HepG2 (cell line): ENCODE results near the gene TENT4B.

ENCODE experiments used
- EP300 ChIP-seq, 3 experiments: sonication (generic) in 1 of 3; formaldehyde crosslinking in 1 of 3; IDR thresholded peaks; 2 replicates each; pipeline versions ENCODE4 v1.5.1 to v1.6.1; 2011 to 2020; ENCODE audit warnings: low read depth in 2 of 3, low read length in 2 of 3, borderline replicate concordance in 1 of 3, improper control_type of control experiment in 1 of 3, mild to moderate bottlenecking in 1 of 3, missing genetic modification reagents in 1 of 3, moderate library complexity in 1 of 3
- ETV6 ChIP-seq: sonication (generic); formaldehyde crosslinking; conservative IDR thresholded peaks from 2 replicates; pipeline ENCODE4 v1.4.0; 2020; ENCODE audit warnings: missing genetic modification reagents
- EZH2 ChIP-seq: conservative IDR thresholded peaks from 2 replicates; pipeline ENCODE4 v1.6.1; 2012; ENCODE audit warnings: mild to moderate bottlenecking, low read depth, low read length, moderate library complexity
- NFIC ChIP-seq: IDR thresholded peaks from 2 replicates; pipeline ENCODE4 v1.6.1; 2012; ENCODE audit warnings: mild to moderate bottlenecking, low read length, inconsistent platforms
- NR2F1 ChIP-seq, 2 experiments: fragments of 450-650 bp in 1 of 2; formaldehyde crosslinking in 1 of 2; IDR thresholded peaks; 2 replicates each; pipeline versions ENCODE4 v1.5.0 to v1.6.1; 2016 to 2020; ENCODE audit warnings: mild to moderate bottlenecking in 1 of 2, missing compliant biosample characterization in 1 of 2, missing genetic modification reagents in 1 of 2, moderate library complexity in 1 of 2
- POLR2AphosphoS5 ChIP-seq: IDR thresholded peaks from 2 replicates; pipeline ENCODE4 v1.6.1; 2012; ENCODE audit warnings: low read depth, low read length
- RAD21 ChIP-seq: fragments of 450-650 bp; formaldehyde crosslinking; IDR thresholded peaks from 2 replicates; pipeline ENCODE4 v1.5.0; 2020; ENCODE audit warnings: mild to moderate bottlenecking
- ZBTB33 ChIP-seq: sonication (generic); formaldehyde crosslinking; IDR thresholded peaks from 2 replicates; pipeline ENCODE4 v1.4.0; 2020; ENCODE audit warnings: missing genetic modification reagents
- ZNF558 ChIP-seq: sonication (generic); formaldehyde crosslinking; IDR thresholded peaks from 2 replicates; pipeline ENCODE4 v1.9.0; 2022; ENCODE audit warnings: mild to moderate bottlenecking, missing genetic modification reagents, borderline replicate concordance
- TF ChIP-seq, protein P1 (sequence below): IDR thresholded peaks from 2 replicates; pipeline ENCODE4 v1.6.1; 2012; ENCODE audit warnings: low read length, improper control_type of control experiment
- TF ChIP-seq, protein P2 (sequence below), 2 experiments: IDR thresholded peaks; 2 replicates each; pipeline ENCODE4 v1.6.1; 2011 to 2012; ENCODE audit warnings: low read length in 2 of 2, borderline replicate concordance in 1 of 2, low read depth in 1 of 2, mild to moderate bottlenecking in 1 of 2, moderate library complexity in 1 of 2

DNA sequence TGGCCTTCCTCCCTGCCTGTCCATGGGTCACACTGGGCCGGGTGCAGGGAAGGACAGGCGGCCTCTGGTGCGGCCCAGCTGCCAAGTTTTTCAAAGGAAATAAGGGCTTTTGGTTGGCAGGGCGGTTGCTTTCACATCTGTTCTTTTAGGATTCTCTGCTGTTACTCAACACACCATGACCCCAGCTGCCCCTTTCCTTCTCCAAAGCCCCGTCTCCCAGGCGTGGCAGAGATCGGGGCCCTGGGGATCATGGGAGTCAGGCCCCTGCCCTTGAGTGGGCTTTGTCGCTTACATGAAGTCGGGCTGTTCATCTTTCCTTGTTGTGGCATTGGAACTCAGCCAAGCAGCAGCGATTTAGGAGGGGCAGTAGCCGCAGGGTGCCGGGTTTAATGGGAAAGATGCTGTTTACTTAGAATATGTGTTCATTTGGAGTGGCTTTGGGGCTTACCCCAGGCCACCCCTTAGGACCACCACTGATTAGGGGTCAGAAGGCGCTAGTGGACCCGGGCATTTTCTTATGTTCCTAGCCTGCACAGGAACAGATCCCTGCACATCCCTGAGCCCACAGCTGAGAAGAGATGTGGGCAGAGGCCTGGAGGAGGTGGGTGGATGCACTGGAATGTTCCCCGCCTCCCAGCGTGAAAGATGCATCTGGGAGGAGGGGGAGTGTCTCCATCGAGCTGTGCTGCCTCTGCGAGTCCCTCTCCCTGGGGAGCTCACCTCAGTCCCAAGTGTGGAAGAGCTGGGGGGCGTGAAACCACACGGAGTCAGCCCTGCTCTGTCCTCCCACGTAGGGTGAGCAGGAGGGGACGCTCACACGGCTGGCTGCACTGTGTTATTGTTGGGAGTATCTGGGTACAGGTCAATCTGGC, 106.5 kb downstream of the TENT4B start:
- TF ChIP-seq NR2F1 (CRISPR knock-in tag; IDR thresholded peaks at IDR 0.05) (no peak), RAD21 (no peak), EP300 (IDR thresholded peaks at IDR 0.05; ENCODE audit: low read depth in 2 of 2, low read length in 2 of 2) (no peak), EP300 (CRISPR knock-in tag; IDR thresholded peaks at IDR 0.05; ENCODE audit: borderline replicate concordance) (no peak), ETV6 (CRISPR knock-in tag) (no peak), EZH2 (no peak), ZNF558 (CRISPR knock-in tag) (no peak), ZBTB33 (CRISPR knock-in tag) (no peak), POLR2AphosphoS5 (no peak), NFIC (no peak)
- TF ChIP-seq, protein P1, sequence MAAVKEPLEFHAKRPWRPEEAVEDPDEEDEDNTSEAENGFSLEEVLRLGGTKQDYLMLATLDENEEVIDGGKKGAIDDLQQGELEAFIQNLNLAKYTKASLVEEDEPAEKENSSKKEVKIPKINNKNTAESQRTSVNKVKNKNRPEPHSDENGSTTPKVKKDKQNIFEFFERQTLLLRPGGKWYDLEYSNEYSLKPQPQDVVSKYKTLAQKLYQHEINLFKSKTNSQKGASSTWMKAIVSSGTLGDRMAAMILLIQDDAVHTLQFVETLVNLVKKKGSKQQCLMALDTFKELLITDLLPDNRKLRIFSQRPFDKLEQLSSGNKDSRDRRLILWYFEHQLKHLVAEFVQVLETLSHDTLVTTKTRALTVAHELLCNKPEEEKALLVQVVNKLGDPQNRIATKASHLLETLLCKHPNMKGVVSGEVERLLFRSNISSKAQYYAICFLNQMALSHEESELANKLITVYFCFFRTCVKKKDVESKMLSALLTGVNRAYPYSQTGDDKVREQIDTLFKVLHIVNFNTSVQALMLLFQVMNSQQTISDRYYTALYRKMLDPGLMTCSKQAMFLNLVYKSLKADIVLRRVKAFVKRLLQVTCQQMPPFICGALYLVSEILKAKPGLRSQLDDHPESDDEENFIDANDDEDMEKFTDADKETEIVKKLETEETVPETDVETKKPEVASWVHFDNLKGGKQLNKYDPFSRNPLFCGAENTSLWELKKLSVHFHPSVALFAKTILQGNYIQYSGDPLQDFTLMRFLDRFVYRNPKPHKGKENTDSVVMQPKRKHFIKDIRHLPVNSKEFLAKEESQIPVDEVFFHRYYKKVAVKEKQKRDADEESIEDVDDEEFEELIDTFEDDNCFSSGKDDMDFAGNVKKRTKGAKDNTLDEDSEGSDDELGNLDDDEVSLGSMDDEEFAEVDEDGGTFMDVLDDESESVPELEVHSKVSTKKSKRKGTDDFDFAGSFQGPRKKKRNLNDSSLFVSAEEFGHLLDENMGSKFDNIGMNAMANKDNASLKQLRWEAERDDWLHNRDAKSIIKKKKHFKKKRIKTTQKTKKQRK = no peak
- TF ChIP-seq, protein P2, sequence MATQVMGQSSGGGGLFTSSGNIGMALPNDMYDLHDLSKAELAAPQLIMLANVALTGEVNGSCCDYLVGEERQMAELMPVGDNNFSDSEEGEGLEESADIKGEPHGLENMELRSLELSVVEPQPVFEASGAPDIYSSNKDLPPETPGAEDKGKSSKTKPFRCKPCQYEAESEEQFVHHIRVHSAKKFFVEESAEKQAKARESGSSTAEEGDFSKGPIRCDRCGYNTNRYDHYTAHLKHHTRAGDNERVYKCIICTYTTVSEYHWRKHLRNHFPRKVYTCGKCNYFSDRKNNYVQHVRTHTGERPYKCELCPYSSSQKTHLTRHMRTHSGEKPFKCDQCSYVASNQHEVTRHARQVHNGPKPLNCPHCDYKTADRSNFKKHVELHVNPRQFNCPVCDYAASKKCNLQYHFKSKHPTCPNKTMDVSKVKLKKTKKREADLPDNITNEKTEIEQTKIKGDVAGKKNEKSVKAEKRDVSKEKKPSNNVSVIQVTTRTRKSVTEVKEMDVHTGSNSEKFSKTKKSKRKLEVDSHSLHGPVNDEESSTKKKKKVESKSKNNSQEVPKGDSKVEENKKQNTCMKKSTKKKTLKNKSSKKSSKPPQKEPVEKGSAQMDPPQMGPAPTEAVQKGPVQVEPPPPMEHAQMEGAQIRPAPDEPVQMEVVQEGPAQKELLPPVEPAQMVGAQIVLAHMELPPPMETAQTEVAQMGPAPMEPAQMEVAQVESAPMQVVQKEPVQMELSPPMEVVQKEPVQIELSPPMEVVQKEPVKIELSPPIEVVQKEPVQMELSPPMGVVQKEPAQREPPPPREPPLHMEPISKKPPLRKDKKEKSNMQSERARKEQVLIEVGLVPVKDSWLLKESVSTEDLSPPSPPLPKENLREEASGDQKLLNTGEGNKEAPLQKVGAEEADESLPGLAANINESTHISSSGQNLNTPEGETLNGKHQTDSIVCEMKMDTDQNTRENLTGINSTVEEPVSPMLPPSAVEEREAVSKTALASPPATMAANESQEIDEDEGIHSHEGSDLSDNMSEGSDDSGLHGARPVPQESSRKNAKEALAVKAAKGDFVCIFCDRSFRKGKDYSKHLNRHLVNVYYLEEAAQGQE (IDR thresholded peaks at IDR 0.05; ENCODE audit: borderline replicate concordance in 1 of 2, low read depth in 1 of 2, low read length in 2 of 2) = no peak
